BE2C (cell line): ENCODE measurements around the gene NKX2-1.

Experiments
- DNase-seq: peaks from one replicate; pipeline ENCODE4 v3.0.0-alpha.2; 2020
- H3K27me3 ChIP-seq: fragments of 250-450 bp; sonication (Bioruptor Pico); 2 replicates; pipeline ENCODE4 v1.5.1; 2020; ENCODE audit warnings: mild to moderate bottlenecking
- H3K36me3 ChIP-seq: fragments of 250-450 bp; sonication (Bioruptor Pico); 2 replicates; pipeline ENCODE4 v1.5.1; 2020; ENCODE audit warnings: mild to moderate bottlenecking
- H3K4me1 ChIP-seq: fragments of 250-450 bp; sonication (Bioruptor Pico); 2 replicates; pipeline ENCODE4 v1.5.1; 2020
- H3K4me3 ChIP-seq: 2 replicates; pipeline ENCODE4 v1.5.1; 2011; ENCODE audit warnings: low read depth, low read length
- H3K9me3 ChIP-seq: fragments of 250-450 bp; sonication (Bioruptor Pico); 2 replicates; pipeline ENCODE4 v1.5.1; 2020
- CTCF ChIP-seq: IDR thresholded peaks from 2 replicates; pipeline ENCODE4 v1.5.1; 2012; ENCODE audit warnings: mild to moderate bottlenecking, low read depth, low read length

NKX2-1 gene

GRCh38 chr14:36538051-36538450 is 18.0 kb upstream of the NKX2-1 start:
- Histone ChIP-seq H3K4me1 (no peaks in the 10 kb centered on the region), H3K4me3 (no peak overlapping the region), H3K9me3 (no peaks in the 10 kb centered on the region), H3K27me3 (no peaks in the 10 kb centered on the region; the same call in 1 of the 2 replicates), H3K36me3 (no peaks in the 10 kb centered on the region)
- DNase-seq: no peak
- TF ChIP-seq CTCF: no peak

GRCh38 chr14:36529062-36529461 is 9.0 kb upstream of the NKX2-1 start:
- peaks cover 22% of the 10 kb centered on the region for H3K27me3 ChIP-seq
- no peaks in the 10 kb centered on the region for H3K4me1 ChIP-seq
- no peaks in the 10 kb centered on the region for H3K9me3 ChIP-seq
- TF ChIP-seq CTCF: no peak
- DNase-seq: no peak
- no peaks in the 10 kb centered on the region for H3K36me3 ChIP-seq
- no peak overlapping the region for H3K4me3 ChIP-seq

GRCh38 chr14:36525746-36526099 is 5.7 kb upstream of the NKX2-1 start:
- Histone ChIP-seq H3K4me3 (no peak overlapping the region), H3K27me3 (peaks cover 56% of the 10 kb centered on the region), H3K4me1 (no peaks in the 10 kb centered on the region), H3K36me3 (no peaks in the 10 kb centered on the region), H3K9me3 (no peaks in the 10 kb centered on the region)
- no peak for DNase-seq
- no peak for TF ChIP-seq CTCF

- H3K4me1 ChIP-seq: no peaks in the 10 kb centered on the region
- H3K9me3 ChIP-seq: no peaks in the 10 kb centered on the region
- DNase-seq: peak; percentile 57
- no peaks in the 10 kb centered on the region for H3K36me3 ChIP-seq
- H3K4me3 ChIP-seq: no peak overlapping the region
- TF ChIP-seq CTCF: peak; percentile 59
- H3K27me3 ChIP-seq: peaks cover 60% of the 10 kb centered on the region
Observed at GRCh38 chr14:36524874-36525745, 5.1 kb upstream of the NKX2-1 start.

- no peaks in the 10 kb centered on the region for H3K9me3 ChIP-seq
- H3K4me3 ChIP-seq: no peak overlapping the region
- no peaks in the 10 kb centered on the region for H3K4me1 ChIP-seq
- H3K27me3 ChIP-seq: peaks cover 68% of the 10 kb centered on the region
- TF ChIP-seq CTCF: 0 out of 2 replicates have a peak, but pooled peaks have one; percentile 12
- H3K36me3 ChIP-seq: no peaks in the 10 kb centered on the region
- no peak for DNase-seq
Observed at GRCh38 chr14:36524220-36524837, 4.3 kb upstream of the NKX2-1 start.
